Endothelial cell of umbilical vein (primary cell): Measurements from ENCODE around the gene TET2. TPM values are rescaled to one million over a fixed set of nuclear protein-coding genes. Genes with fewer than 3 reads are reported as not detected.

ENCODE experiments used
- BruUV-seq: library from RNA; stranded (reverse); fragments of 400-500 nt; replicated peaks from 2 replicates; lab custom pipeline; 2021; lab: Mats Ljungman, UMichigan
- CTCF ChIA-PET: fragments of 300-600, 350-600 bp; sonication (Branson Sonifier 250); formaldehyde crosslinking; loops from one replicate; lab custom pipeline; 2021; ENCODE audit warnings: antibody characterized with exemption, inconsistent platforms; lab: Charles Lee
- POLR2A ChIA-PET: fragments of 300-600, 350-600 bp; sonication (Branson Sonifier 250); formaldehyde crosslinking; loops from one replicate; lab custom pipeline; 2021; ENCODE audit warnings: antibody characterized with exemption, inconsistent platforms; lab: Charles Lee
- DNase-seq: peaks from one replicate; pipeline ENCODE4 v3.0.0-alpha.2; 2011; ENCODE audit warnings: low read depth, low spot score
- FAIRE-seq: peaks from 2 replicates; lab custom pipeline; 2011; peaks lifted over from hg19 to GRCh38; lab: Jason Lieb, UNC
- H2AFZ ChIP-seq: 2 replicates; pipeline ENCODE4 v1.6.0; 2012; ENCODE audit warnings: low read depth, low read length, control low read depth, inconsistent platforms
- H3K27ac ChIP-seq: 2 replicates; pipeline ENCODE4 v1.5.1; 2011; ENCODE audit warnings: low read depth, mild to moderate bottlenecking, control low read depth, low read length, moderate library complexity; ENCODE audit not compliant: insufficient read depth
- H3K27me3 ChIP-seq, 2 experiments: 2 replicates each; pipeline versions ENCODE4 v1.6.0 to v1.6.1; 2011; ENCODE audit warnings: low read length in 2 of 2, mixed read lengths in 1 of 2; ENCODE audit not compliant: control insufficient read depth in 2 of 2, insufficient read depth in 2 of 2
- H3K36me3 ChIP-seq, 2 experiments: 2 replicates in 1 of 2; 3 replicates in 1 of 2; pipeline ENCODE4 v1.5.1; 2011; ENCODE audit warnings: low read length in 2 of 2, mild to moderate bottlenecking in 1 of 2, moderate library complexity in 1 of 2; ENCODE audit not compliant: control insufficient read depth in 2 of 2, insufficient read depth in 2 of 2; ENCODE audit errors: extremely low read depth in 1 of 2
- H3K4me1 ChIP-seq: 3 replicates; pipeline ENCODE4 v1.5.1; 2011; ENCODE audit warnings: mild to moderate bottlenecking, low read length; ENCODE audit not compliant: control insufficient read depth, insufficient read depth; ENCODE audit errors: extremely low read depth
- H3K4me2 ChIP-seq: 2 replicates; pipeline ENCODE4 v1.6.1; 2011; ENCODE audit warnings: low read length, control low read depth, mixed read lengths; ENCODE audit not compliant: insufficient read depth
- H3K4me3 ChIP-seq, 3 experiments: fragments of 200-600 bp in 1 of 3; sonication (generic), shearing (Covaris generic) in 1 of 3; replicated peaks in 1 of 3; 2 replicates each; pipeline ENCODE4 v1.5.1; 2011 to 2016; ENCODE audit warnings: control low read depth in 3 of 3, low read length in 3 of 3, mild to moderate bottlenecking in 2 of 3, inconsistent platforms in 1 of 3, low read depth in 1 of 3, moderate library complexity in 1 of 3; ENCODE audit not compliant: insufficient read depth in 1 of 3
- H3K79me2 ChIP-seq: 2 replicates; pipeline ENCODE4 v1.6.0; 2012; ENCODE audit warnings: low read length, inconsistent platforms; ENCODE audit not compliant: control insufficient read depth, insufficient read depth
- H3K9ac ChIP-seq: replicated peaks from 2 replicates; pipeline ENCODE3; 2011; ENCODE audit warnings: low read length, control low read depth; ENCODE audit not compliant: insufficient read depth; ENCODE audit errors: extremely low read depth
- H3K9me1 ChIP-seq: replicated peaks from 3 replicates; pipeline ENCODE4 v1.6.0; 2011; ENCODE audit warnings: mild to moderate bottlenecking, low read length; ENCODE audit not compliant: control insufficient read depth, insufficient read depth; ENCODE audit errors: extremely low read depth
- H3K9me3 ChIP-seq: replicated peaks from 2 replicates; pipeline ENCODE4 v1.5.1; 2012; ENCODE audit warnings: low read length, inconsistent platforms; ENCODE audit not compliant: control insufficient read depth, insufficient read depth
- H4K20me1 ChIP-seq: replicated peaks from 2 replicates; pipeline ENCODE3; 2011; ENCODE audit warnings: mild to moderate bottlenecking, low read length; ENCODE audit not compliant: control insufficient read depth, insufficient read depth; ENCODE audit errors: extremely low read depth
- CTCF ChIP-seq, 2 donors: IDR thresholded peaks; 1 replicate in 1 of 2; 2 replicates in 1 of 2; pipeline ENCODE4 v1.5.1; 2011; ENCODE audit warnings: low read length in 2 of 2, mild to moderate bottlenecking in 2 of 2, moderate library complexity in 2 of 2, control low read depth in 1 of 2, inconsistent platforms in 1 of 2, low read depth in 1 of 2; ENCODE audit not compliant: insufficient read depth in 1 of 2; ENCODE audit errors: extremely low read depth in 1 of 2
- EZH2 ChIP-seq: IDR thresholded peaks from 2 replicates; pipeline ENCODE4 v1.6.1; 2012; ENCODE audit warnings: borderline replicate concordance, low read depth, mild to moderate bottlenecking, moderate library complexity, low read length, inconsistent platforms; ENCODE audit not compliant: severe bottlenecking
- FOS ChIP-seq: IDR thresholded peaks from 2 replicates; pipeline ENCODE4 v1.6.1; 2011; ENCODE audit warnings: mild to moderate bottlenecking, low read length, moderate library complexity, borderline replicate concordance; ENCODE audit not compliant: insufficient read depth
- GATA2 ChIP-seq: IDR thresholded peaks from 2 replicates; pipeline ENCODE4 v1.7.0; 2011; ENCODE audit warnings: low read depth, mild to moderate bottlenecking, moderate library complexity, mixed read lengths, low read length; ENCODE audit not compliant: insufficient read length, insufficient read depth
- JUN ChIP-seq: IDR thresholded peaks from 2 replicates; pipeline ENCODE4 v1.6.1; 2011; ENCODE audit warnings: borderline replicate concordance, low read depth; ENCODE audit not compliant: insufficient read length, insufficient read depth
- MAX ChIP-seq: IDR thresholded peaks from 2 replicates; pipeline ENCODE4 v1.6.1; 2011; ENCODE audit not compliant: insufficient read depth, insufficient read length
- MYC ChIP-seq: IDR thresholded peaks from one replicate; pipeline ENCODE4 v1.6.1; 2011; ENCODE audit warnings: mild to moderate bottlenecking, low read depth, low read length
- POLR2A ChIP-seq: IDR thresholded peaks from 2 replicates; pipeline ENCODE4 v1.6.1; 2012; ENCODE audit warnings: low read depth, mild to moderate bottlenecking, control low read depth, low read length
- POLR2AphosphoS5 ChIP-seq: IDR thresholded peaks from 2 replicates; pipeline ENCODE4 v1.6.1; 2012; ENCODE audit warnings: low read depth, mild to moderate bottlenecking, control low read depth, low read length, moderate library complexity; ENCODE audit not compliant: insufficient read depth
- dilution Hi-C: fragments of 300-500 bp; cut with MboI; formaldehyde crosslinking; loops from one replicate; pipeline ENCODE4 v1.15.0; 2019; ENCODE audit warnings: low sequenced_read_pairs; ENCODE audit not compliant: extremely low pct_ligation_motif_present
- intact Hi-C: fragments of 100-400 bp; cut with micrococcal nuclease; formaldehyde crosslinking; loops from one replicate; pipeline ENCODE4 v1.10.0; 2022
- polyA plus RNA-seq, 4 experiments: library from polyadenylated mRNA; depleted of rRNA in 3 of 4; stranded (reverse) in 3 of 4; unstranded in 1 of 4; fragments of >200 nt; gene quantifications; 2 replicates each; pipeline versions ENCODE4 v1.2.1 to v1.2.3, GENCODE V29; 2011 to 2012; ENCODE audit warnings: missing spikeins in 1 of 4
- total RNA-seq: library from RNA; stranded (reverse); gene quantifications from 2 replicates; pipeline ENCODE4 v1.2.3, GENCODE V29; 2021

TET2 gene
- total and polyA plus RNA-seq, 2 donors (not counting 3 experiments of a cell fraction or from before 2014, with no cell fraction given) = 4.8 to 17.5 TPM

- Histone ChIP-seq H3K9me1 (no peaks in the 10 kb centered on the region), H3K79me2 (peaks cover under 1% of the 10 kb centered on the region), H3K27me3 (no peaks in the 10 kb centered on the region), H3K9me3 (no peaks in the 10 kb centered on the region), H3K4me2 (no peak overlapping the region), H4K20me1 (peaks cover 7% of the 10 kb centered on the region), H3K4me3 (no peak overlapping the region), H3K4me1 (no peaks in the 10 kb centered on the region), H3K36me3 (peaks cover 5 to 16% of the 10 kb centered on the region in 2 experiments), H3K9ac (no peak overlapping the region), H3K27ac (no peak overlapping the region), H2AFZ (no peak overlapping the region)
- intact Hi-C loops (no loop called here), dilution Hi-C loops (no loop called here)
- no TSS peak for BruUV-seq
- DNase-seq = no peak
- TF ChIP-seq POLR2A (no peak), POLR2AphosphoS5 (no peak), MYC (no peak), CTCF (IDR thresholded peaks at IDR 0.05; ENCODE audit: extremely low read depth in 1 of 2, insufficient read depth in 1 of 2, low read depth in 1 of 2, low read length in 2 of 2) (no peak), GATA2 (no peak), EZH2 (no peak), JUN (no peak), MAX (no peak), FOS (no peak)
- ChIA-PET POLR2A (no interaction called here), CTCF (no interaction called here)
- FAIRE-seq = no peak
Observed at GRCh38 chr4:105236916-105237311, 90.2 kb downstream of the TET2 start.
